Measurements from ENCODE around the gene SCYGR1.
"Not testable (repeated sequence)": the region's sequence is repeated elsewhere in the genome, so short reads cannot be mapped to it uniquely, and the experiment has no call there.

SCYGR1 gene

GRCh38 chr2:227366769-227367426 lies 20.9 kb downstream of the SCYGR1 start:
- no peak overlapping the region for H3K4me3 Mint-ChIP-seq
- H3K9me3 Mint-ChIP-seq, result no peaks in the 10 kb centered on the region
- no peak for ATAC-seq
- peak overlapping the region in 1 of 2 donors; percentile 30 for H3K27ac Mint-ChIP-seq
- H3K4me1 Mint-ChIP-seq, result peaks cover 7% of the 10 kb centered on the region
- DNase-seq, result no peak
- H3K27me3 Mint-ChIP-seq, result no peaks in the 10 kb centered on the region

GRCh38 chr2:227365833-227366232 lies 21.9 kb downstream of the SCYGR1 start:
- DNase-seq (no peak), ATAC-seq (no peak)
- H3K27me3 Mint-ChIP-seq, result no peaks in the 10 kb centered on the region
- H3K4me1 Mint-ChIP-seq, result peaks cover 7% of the 10 kb centered on the region
- no peak overlapping the region for H3K4me3 Mint-ChIP-seq
- no peaks in the 10 kb centered on the region for H3K9me3 Mint-ChIP-seq
- H3K27ac Mint-ChIP-seq, result no peak overlapping the region

DNA sequence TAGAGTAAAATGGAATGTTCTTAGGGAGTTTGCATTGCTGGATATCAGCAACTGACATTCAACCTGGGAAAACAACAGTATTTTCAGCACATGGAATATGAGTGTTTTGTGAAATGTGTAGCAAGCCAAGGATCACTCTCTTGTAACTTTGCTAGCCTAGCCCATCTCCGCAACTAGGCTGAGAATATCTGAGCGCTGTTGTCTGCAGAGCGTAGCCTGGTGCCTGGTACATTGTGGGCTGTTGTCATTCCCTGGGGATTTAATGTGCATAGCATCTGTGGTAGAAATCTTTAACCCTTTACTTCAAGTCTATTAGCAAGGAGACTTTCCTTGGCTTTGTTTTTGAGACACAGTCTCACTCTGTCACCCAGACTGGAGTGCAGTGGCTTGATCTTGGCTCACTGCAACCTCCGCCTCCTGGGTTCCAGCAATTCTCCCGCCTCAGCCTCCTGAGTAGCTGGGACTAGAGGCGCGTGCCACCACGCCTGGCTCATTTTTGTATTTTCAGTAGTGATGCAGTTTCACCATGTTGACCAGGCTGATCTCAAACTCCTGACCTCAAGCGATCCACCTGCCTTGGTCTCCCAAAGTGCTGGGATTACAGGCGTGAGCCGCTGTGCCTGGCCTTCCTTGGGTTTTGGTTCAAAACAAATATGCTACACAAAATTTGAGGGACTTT lies 23.0 kb downstream of the SCYGR1 start:
- not testable (repeated sequence) for DNase-seq, H3K4me3 Mint-ChIP-seq, ATAC-seq, H3K9me3 Mint-ChIP-seq, H3K27ac Mint-ChIP-seq, H3K27me3 Mint-ChIP-seq, H3K4me1 Mint-ChIP-seq

DNA sequence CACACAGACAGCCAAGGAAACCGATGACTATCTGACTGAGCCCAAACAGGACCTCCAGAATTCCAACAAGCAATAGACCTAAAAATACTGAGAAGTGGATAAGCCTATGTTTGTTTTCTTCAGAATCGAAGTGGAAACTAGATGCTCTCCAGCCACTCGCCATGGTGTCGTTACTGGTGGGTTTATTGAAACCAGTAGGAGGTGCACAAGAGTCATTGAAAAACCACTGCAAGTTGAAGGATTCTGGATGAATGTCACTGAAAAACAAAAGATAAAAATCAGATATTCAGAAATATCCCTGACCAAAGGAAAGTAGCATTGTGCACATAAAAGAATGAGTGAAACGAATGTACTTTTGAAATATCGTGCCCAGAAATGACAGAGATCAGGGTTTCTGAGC lies 24.0 kb downstream of the SCYGR1 start:
- DNase-seq (no peak), ATAC-seq (no peak)
- H3K27ac Mint-ChIP-seq, result no peak overlapping the region
- peaks cover 7% of the 10 kb centered on the region for H3K4me1 Mint-ChIP-seq
- H3K4me3 Mint-ChIP-seq, result no peak overlapping the region
- no peaks in the 10 kb centered on the region for H3K9me3 Mint-ChIP-seq
- H3K27me3 Mint-ChIP-seq, result no peaks in the 10 kb centered on the region

GRCh38 chr2:227360351-227360750 lies 27.4 kb downstream of the SCYGR1 start:
- no peak overlapping the region for H3K4me3 Mint-ChIP-seq
- ATAC-seq (no peak), DNase-seq (no peak)
- H3K27ac Mint-ChIP-seq, result no peak overlapping the region
- no peaks in the 10 kb centered on the region for H3K9me3 Mint-ChIP-seq
- H3K4me1 Mint-ChIP-seq, result peaks cover 7% of the 10 kb centered on the region
- H3K27me3 Mint-ChIP-seq, result no peaks in the 10 kb centered on the region

GRCh38 chr2:227351639-227352038 lies 36.1 kb downstream of the SCYGR1 start:
- Mint-ChIP-seq H3K27ac (peak overlapping the region; percentile 55 to 69), H3K4me1 (peaks cover 16% of the 10 kb centered on the region), H3K9me3 (no peaks in the 10 kb centered on the region), H3K4me3 (peak overlapping the region in 1 of 2 donors; percentile 35), H3K27me3 (no peaks in the 10 kb centered on the region)
- DNase-seq (no peak), ATAC-seq (peak; percentile 70)

DNA sequence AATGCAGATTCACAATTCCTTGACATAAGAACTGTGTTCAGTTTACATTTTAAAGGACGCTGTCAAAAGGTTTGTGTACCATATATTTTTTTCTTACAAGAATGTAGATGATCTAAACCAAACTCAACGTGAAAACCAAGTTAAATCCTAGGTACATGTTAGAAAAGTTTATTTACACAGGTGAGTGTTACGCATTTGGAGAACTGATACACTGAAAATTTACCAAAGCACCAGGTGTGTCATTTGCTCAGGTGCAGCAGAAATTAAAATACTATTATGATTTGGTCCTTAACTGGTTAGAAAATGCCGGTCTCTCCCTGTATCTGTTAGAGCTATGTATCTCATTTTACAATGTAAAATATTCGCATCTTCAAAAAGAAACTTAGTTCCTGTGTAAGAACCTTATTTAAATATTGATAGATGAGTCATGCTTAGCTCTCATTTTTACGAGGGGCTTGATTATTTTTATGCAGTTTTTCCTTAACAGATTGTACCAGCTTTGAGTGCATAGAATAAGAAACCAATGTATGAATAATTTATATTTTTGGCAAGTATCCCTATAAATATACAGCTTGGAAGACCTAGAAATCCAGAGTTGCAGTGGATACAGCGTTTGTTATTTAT lies 37.6 kb downstream of the SCYGR1 start:
- no peak for DNase-seq
- H3K9me3 Mint-ChIP-seq, result no peaks in the 10 kb centered on the region
- no peak overlapping the region for H3K27ac Mint-ChIP-seq
- H3K27me3 Mint-ChIP-seq, result no peaks in the 10 kb centered on the region
- no peak overlapping the region for H3K4me3 Mint-ChIP-seq
- peaks cover 16% of the 10 kb centered on the region for H3K4me1 Mint-ChIP-seq
- no peak for ATAC-seq

DNA sequence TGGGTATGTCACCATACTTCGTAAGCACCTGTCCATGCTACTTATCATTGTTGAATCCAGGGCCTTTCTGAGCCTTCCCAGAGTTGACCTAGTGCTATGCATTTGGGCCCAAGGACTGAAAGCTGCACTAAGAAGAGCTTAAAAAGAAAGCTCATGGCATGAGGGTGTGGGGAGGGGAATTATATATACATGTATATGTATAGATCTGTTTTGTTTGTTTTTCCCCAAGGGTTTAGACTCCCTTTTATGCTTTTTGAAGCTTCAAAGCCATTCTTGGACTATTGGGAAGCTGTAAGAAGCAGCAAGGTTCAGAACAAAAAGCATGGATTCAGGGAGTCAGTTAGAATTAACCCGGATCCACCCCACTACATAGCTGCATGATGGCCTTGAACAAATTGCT lies 39.4 kb downstream of the SCYGR1 start:
- Mint-ChIP-seq H3K27me3 (no peaks in the 10 kb centered on the region), H3K9me3 (no peaks in the 10 kb centered on the region), H3K27ac (no peak overlapping the region), H3K4me3 (no peak overlapping the region), H3K4me1 (peaks cover 16% of the 10 kb centered on the region)
- DNase-seq (no peak), ATAC-seq (no peak)

DNA sequence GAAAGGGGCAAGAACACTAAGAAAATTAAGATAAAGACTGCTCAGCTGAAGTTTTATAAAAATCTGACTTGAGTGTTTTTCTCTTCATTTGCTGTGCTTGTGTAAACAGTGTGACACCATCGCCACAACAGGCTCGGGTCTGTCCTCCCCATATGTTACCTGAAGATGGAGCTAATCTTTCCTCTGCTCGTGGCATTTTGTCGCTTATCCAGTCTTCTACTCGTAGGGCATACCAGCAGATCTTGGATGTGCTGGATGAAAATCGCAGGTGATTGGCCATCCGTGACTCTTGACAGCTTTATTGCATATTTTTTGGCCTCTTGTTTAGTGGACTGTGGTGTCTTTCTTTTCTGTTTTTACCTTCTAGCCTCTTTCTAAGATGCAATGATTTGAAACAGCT lies 40.6 kb downstream of the SCYGR1 start:
- no peak overlapping the region for H3K27ac Mint-ChIP-seq
- ATAC-seq (no peak), DNase-seq (no peak)
- no peak overlapping the region for H3K4me3 Mint-ChIP-seq
- peaks cover 16% of the 10 kb centered on the region for H3K4me1 Mint-ChIP-seq
- H3K27me3 Mint-ChIP-seq, result no peaks in the 10 kb centered on the region
- H3K9me3 Mint-ChIP-seq, result no peaks in the 10 kb centered on the region

GRCh38 chr2:227344231-227344630 lies 43.5 kb downstream of the SCYGR1 start:
- H3K27me3 Mint-ChIP-seq, result no peaks in the 10 kb centered on the region

DNA sequence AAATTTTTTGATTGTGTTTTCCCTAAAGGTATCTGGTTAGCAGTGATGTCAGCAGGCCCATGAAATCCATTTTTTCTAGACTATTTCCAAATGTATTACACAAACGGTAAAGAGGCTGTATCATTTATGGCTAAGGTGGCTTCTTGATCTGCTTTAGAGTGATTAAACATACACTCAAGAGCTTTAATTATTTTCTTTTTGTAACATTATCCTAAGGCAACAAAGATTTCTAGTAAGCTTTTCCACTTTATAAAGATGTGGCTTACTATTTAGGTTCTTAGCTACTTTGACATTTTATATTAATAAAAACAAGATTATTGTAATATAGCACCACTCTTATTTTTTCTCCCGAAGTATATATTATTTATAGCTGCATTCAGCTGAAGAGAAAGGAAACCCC lies 46.2 kb downstream of the SCYGR1 start:
- H3K9me3 Mint-ChIP-seq, result no peaks in the 10 kb centered on the region
- DNase-seq (no peak), ATAC-seq (no peak)
- H3K4me3 Mint-ChIP-seq, result no peak overlapping the region
- H3K27me3 Mint-ChIP-seq, result no peaks in the 10 kb centered on the region
- no peaks in the 10 kb centered on the region for H3K4me1 Mint-ChIP-seq
- H3K27ac Mint-ChIP-seq, result no peak overlapping the region

More at GRCh38 chr2:227344231-227344630, 43.5 kb downstream of the SCYGR1 start:
- Mint-ChIP-seq H3K4me3 (no peak overlapping the region), H3K4me1 (no peaks in the 10 kb centered on the region), H3K27ac (no peak overlapping the region), H3K9me3 (no peaks in the 10 kb centered on the region)
- no peak for DNase-seq
- no peak for ATAC-seq

- Mint-ChIP-seq H3K4me1 (no peaks in the 10 kb centered on the region), H3K4me3 (no peak overlapping the region), H3K9me3 (no peaks in the 10 kb centered on the region), H3K27ac (no peak overlapping the region), H3K27me3 (no peaks in the 10 kb centered on the region)
- DNase-seq (no peak), ATAC-seq (no peak)
Observed at GRCh38 chr2:227340106-227340505, 47.6 kb downstream of the SCYGR1 start.

DNA sequence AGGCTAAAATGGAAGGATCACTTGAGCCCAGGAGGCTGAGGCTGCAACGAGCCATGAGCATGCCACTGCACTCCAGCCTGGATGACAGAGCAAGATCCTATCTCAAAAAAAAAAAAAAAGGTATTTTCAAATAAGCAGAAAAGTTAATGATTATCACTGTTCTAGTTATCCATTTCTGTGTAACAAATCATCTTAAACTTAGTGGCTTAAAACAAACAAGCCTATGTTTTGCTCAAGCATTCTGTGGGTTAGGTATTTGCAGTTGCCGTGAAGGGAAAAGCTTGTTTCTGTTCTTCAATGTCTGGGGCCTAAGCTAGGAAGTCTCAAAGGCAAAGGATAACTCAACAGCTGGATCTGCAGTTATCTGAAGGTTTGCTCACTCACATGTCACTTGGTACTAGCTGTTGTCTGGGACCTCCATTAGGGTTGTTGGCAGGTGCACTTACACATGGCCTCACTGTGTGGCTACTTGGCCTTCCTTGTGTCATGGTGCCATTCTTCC lies 48.6 kb downstream of the SCYGR1 start:
- peak overlapping the region in 1 of 2 donors; percentile 63 for H3K27ac Mint-ChIP-seq
- no peaks in the 10 kb centered on the region for H3K27me3 Mint-ChIP-seq
- ATAC-seq (no peak), DNase-seq (no peak)
- no peak overlapping the region for H3K4me3 Mint-ChIP-seq
- H3K4me1 Mint-ChIP-seq, result no peaks in the 10 kb centered on the region
- no peaks in the 10 kb centered on the region for H3K9me3 Mint-ChIP-seq
